NCI-H2227 (cell line): ENCODE measurements around the gene YPEL2.
A peak's percentile ranks its signal among the peaks of the same experiment; 100 is the strongest.

Source experiments
- DNase-seq: peaks from one replicate; lab custom pipeline; 2025; ENCODE audit not compliant: unreplicated experiment; lab: John Stamatoyannopoulos, UW

YPEL2 gene

DNA sequence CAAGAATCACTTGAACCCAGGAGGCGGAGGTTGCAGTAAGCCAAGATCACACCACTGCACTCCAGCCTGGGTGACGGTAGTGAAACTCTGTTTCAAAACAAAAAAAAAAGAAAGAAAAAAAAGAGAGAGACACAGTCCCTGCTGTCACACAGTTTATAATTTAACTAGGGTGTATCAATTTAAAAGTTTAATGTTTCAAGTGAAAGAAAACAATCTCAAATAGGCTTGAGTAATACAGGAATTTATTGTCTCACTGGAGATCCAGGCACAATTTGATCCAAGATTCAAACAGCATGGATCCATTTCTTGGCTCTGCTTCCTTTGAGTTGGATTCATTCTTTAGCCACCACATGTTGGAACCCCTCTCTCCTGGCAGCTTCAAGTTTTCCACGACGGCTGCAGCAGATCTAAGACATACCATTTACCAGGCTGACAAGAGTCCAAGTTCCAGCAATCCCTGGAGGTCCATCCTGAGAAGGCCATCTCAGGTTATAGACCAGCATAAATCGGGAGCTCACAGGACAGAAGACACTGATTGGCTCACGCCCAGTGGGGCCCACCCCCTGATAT is 97.5 kb downstream of the YPEL2 start:
- DNase-seq = no peak

DNA sequence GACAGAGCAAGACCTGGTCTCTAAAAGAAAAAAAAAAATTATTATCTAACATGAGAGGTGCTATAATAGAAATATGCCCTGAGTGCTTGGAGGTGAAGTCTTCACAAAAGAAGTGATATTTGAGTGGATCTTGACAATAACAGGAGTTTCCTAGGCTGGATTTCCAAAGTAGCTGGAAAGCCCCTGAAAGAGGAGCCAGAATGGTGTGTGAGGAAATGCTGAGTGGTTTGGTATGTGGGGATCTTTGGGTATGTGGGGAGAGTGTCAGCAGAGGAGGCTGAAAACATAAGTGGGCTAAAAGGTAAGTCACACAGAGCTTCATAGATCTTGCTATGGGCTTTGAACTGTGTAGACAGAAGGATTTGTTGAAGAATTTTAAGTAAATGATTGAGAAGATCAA is 100.1 kb downstream of the YPEL2 start:
- DNase-seq = no peak

DNA sequence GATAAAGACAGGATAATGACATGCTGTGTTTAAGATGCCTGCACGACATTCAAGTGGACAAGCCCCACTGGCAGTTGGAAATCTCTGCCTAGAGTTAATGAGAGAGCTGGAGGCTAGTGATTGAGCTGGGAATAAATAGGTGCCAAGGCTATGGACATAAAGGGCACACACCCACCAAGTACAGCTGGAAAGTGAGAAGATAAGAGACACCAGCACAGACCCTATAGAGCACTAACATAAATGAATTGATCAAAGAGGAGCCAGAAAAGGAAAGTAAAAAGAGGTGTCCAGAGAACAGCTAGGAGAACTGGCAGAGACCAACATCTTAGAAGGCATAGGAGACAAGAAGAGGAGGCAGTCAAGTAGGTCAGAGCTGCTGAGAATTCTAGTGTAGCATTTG is 101.2 kb downstream of the YPEL2 start:
- peak; percentile 47 for DNase-seq

DNA sequence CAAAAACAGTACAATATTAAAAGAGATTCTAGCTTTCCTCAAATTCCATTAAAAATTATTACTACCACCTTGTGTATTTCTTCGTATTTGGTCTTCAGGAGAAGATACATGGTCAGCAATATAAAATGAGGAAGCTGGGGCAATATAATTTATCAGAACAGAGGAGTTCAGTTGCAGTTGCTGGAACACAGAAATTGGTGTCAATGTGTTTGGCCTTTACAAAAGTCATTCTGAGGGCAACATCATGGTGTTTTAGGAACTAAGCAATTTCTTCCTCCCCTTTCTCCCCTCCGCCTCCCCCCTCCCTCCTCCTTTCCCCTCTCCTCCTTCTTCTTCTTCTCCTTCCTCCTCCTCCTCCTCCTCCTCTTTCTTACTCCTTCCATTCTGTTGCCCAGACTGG is 102.1 kb downstream of the YPEL2 start:
- no peak for DNase-seq

DNA sequence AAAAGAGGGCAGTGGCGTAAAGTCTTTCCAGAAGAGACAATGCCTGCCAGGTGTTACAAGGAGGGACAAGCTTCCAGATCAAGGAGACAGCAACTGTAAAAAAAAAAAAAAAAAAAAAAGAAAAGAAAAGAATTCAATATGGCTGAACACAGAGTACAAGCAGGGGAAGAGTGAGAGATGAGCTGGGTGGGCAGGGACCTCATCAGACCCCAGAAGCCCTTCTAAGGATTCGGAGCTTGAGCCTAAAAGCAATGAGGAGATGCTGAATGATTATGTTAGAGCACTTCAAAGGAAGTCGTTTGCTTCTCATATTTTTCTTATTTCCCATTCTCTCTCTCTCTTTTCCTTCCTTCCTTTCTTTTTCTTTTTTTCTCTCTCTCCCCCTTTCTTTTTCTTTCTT is 103.0 kb downstream of the YPEL2 start:
- no peak for DNase-seq

DNA sequence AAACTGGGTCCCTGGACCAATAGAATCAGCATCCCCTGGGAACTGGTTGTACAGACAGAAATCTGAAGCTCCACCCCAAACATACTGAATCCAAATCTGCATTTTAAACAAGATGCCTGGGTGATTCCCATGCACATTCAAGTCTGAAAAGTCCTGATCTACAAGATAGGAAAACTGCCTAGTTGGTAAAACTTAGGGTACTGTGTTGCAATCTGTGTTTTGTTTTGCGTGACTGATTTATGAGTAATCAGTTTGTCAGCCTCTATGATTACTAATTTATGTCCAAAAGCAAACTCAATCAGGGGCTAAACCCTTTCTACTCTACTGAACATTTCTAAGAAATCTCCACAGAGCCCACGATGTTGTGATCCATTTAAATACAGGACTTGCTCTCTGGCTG is 103.8 kb downstream of the YPEL2 start:
- no peak for DNase-seq

DNA sequence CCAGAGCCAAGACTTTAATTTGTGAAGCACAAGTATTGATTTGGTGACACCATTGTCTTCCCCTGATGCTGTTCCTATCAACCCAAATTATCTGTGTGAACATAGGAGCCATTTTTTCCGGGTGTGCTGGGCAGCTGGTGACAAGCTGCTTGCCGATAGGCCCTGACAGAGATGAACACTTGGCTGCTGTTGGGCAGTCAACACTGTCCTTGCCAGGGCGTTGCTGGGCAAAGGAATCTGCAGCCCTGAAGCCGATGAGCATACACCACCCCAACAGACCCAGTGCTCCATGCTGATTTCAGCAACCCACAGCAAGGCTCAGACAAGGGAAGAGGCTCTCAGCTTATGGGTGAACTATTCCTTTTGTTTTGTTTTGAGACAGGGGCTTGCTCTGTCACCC is 105.4 kb downstream of the YPEL2 start:
- no peak for DNase-seq

DNA sequence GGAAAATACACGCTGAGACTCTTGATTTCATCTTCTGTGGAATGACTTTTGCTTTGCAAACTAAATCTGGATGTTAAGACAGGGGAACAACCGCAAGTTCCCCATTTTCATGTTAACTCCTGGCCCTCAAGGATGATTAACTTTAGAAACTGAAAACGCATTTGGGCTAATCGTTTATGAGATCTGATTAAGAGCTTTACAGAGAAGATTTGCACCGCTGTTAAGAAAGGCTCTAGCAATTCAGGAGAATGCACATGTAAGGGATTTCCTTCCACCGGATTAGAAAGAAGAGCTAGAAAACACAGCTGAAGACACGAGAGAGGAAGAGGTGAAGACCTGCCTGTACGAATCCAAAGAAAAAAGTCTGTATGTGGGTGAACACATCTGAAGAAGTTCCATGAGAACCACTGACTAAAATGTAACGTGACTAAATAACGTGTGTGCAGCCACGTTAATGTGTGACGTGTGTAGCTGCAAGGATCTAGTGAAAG is 106.4 kb downstream of the YPEL2 start:
- no peak for DNase-seq

DNA sequence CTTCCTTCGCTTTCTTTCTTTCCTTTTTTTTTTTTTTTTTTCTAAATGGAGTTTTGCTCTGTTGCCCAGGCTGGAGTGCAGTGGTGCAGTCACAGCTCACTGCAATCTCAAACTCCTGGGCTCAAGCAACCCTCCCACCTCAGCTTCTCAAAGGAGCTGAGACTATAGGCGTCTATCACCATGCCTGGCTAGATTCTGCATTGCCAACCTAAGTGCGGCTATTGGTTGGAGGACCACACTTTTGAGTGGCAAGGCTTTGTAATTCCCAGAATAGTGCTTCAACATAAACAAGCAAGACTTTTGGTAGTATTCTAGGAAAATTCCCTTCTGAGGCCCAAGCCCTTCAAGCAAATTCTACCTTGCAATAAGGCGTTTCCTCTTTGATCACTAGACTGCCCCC is 107.8 kb downstream of the YPEL2 start:
- DNase-seq = no peak

DNA sequence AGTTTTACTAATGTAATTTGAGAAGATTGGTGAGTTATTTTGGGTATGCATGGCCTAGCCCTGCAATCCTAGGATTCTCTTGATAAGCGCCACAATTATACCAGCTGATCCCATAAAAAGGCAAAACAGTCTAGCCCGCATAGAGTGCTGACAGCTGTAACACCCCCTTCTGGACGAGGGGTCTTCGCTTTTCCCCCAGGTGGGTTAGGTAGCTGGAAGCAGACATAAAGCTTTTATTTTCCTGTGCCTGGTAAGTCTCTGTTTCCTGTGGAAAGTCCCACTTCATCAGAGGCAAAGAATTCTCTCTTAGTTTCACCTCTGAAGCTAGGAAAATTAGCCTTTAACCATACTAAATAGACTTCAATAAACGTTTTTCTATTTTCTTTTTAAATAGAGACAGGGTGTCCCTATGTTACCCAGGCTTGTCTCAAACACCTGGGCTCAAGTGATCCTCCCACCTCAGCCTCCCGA is 108.3 kb downstream of the YPEL2 start:
- DNase-seq = no peak

DNA sequence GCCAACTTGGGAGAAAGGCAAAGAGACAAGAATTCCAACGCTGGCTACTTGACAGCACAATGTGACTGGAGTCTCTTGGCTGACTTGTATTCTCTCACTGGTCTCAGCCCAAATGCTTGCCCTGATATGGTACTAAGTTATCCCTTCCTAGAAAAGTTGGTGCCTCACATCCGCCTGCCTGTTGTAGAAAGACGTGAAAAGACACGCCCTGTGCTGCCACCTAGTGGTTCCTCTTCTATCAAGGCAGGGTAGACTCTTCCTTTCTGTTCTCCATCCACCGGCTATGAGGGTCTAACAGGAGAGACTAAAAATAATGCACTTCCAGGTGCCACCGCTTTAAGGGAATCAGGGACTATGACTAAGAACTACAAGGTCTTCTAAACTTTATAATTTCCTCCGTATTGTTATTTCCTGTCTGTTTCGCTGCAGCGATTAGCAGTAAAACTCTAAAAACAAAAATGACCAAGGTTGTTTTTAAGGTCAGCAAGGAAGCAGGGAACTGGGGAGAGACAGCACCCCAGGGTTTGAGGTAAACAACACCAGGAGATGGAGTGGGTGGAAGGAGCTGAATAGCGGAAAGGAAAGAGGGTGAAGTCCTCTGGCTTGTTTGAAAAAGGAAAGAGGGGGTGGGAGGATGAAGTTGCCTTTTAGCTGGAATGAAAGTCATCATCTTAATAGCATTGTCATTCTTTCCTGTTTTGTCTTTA is 109.5 kb downstream of the YPEL2 start:
- DNase-seq = peak; percentile 87

DNA sequence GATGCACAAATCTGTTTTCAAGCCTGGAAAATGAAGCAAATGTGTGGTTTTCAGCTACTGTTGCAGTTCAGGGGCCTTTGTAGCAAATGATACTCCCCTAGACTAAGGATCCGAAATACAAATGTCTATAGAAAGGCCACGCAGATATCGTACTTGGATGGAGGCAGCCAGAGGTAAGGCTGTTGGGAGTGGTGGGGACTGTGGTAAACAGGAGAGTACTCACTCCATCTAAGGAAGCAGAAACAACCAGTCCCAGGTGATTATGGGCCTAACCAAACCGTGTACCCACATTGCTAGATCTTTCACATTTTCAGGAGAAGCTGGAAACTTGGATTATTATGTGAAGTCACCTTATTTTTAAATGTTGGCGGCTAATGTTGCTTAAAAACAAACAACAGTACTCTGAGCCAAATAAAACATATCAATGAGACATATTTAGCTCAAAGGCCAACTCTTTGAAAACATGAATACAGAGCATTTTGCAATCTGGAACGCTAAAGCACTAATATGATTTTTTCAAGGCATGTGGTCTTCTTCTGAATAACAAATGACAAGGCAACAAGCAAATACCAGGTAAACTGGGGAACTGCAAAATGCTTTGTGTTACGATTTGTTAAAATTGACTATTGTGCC is 110.1 kb downstream of the YPEL2 start:
- DNase-seq = no peak

DNA sequence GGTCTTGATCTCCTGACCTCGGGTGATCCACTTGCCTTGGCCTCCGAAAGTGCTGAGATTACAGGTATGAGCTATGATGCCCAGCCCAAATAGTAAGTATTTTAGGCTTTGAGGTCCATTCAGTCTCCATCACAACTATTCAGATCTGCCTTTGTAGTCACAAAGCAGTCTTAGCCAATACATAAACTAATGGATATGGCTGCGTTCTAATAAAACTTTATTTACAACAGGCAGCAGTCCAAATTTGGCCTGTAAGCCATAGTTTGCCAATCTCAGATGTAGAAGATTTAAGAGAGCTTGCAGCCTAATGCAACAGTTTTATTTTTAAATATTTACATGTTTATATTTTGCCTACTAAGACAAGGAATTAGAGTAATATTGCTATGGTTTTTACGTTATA is 111.7 kb downstream of the YPEL2 start:
- no peak for DNase-seq
